ENCODE results near the gene ZNF830.
A peak's percentile ranks its signal among the peaks of the same experiment; 100 is the strongest.

The ZNF830 gene

GRCh38 chr17:34980353-34980680 is 19.0 kb downstream of the ZNF830 start, which contains the start of gene LIG3:
LIG3 (plus strand) TSS chr17:34980512; CDS start chr17:34983006, 2,494 bp downstream.
- DNase-seq (ENCODE audit: low read depth): peak; percentile 96
- TF ChIP-seq CTCF (IDR thresholded peaks at IDR 0.05; ENCODE audit: insufficient read depth, low read depth, low read length, missing control alignments): no peak
- H3K4me3 ChIP-seq (ENCODE audit: low read depth, low read length): peak within 1 kb of the TSS; percentile 93

- DNase-seq (ENCODE audit: low read depth): peak; percentile 91
- TF ChIP-seq CTCF (IDR thresholded peaks at IDR 0.05; ENCODE audit: insufficient read depth, low read depth, low read length, missing control alignments): peak; percentile 54
- H3K4me3 ChIP-seq (ENCODE audit: low read depth, low read length): peak overlapping the region; percentile 93
Observed at GRCh38 chr17:34980681-34981537, 19.6 kb downstream of the ZNF830 start.

- DNase-seq (ENCODE audit: low read depth): no peak
- peak overlapping the region; percentile 93 for H3K4me3 ChIP-seq (ENCODE audit: low read depth, low read length)
Observed at GRCh38 chr17:34981538-34982241, 20.4 kb downstream of the ZNF830 start.

GRCh38 chr17:34987232-34987631 is 25.9 kb downstream of the ZNF830 start:
- H3K4me3 ChIP-seq (ENCODE audit: low read depth, low read length): no peak overlapping the region
- no peak for DNase-seq (ENCODE audit: low read depth)
- TF ChIP-seq CTCF (IDR thresholded peaks at IDR 0.05; ENCODE audit: insufficient read depth, low read depth, low read length, missing control alignments): no peak

More at GRCh38 chr17:34981538-34982241, 20.4 kb downstream of the ZNF830 start:
- no peak for TF ChIP-seq CTCF (IDR thresholded peaks at IDR 0.05; ENCODE audit: insufficient read depth, low read depth, low read length, missing control alignments)

GRCh38 chr17:34988644-34989043 is 27.3 kb downstream of the ZNF830 start:
- no peak for TF ChIP-seq CTCF (IDR thresholded peaks at IDR 0.05; ENCODE audit: insufficient read depth, low read depth, low read length, missing control alignments)
- DNase-seq (ENCODE audit: low read depth): no peak
- H3K4me3 ChIP-seq (ENCODE audit: low read depth, low read length): no peak overlapping the region

- no peak for TF ChIP-seq CTCF (IDR thresholded peaks at IDR 0.05; ENCODE audit: insufficient read depth, low read depth, low read length, missing control alignments)
- DNase-seq (ENCODE audit: low read depth): no peak
Observed at GRCh38 chr17:34989473-34989872, 28.1 kb downstream of the ZNF830 start.

More at GRCh38 chr17:34989473-34989872, 28.1 kb downstream of the ZNF830 start:
- no peak overlapping the region for H3K4me3 ChIP-seq (ENCODE audit: low read depth, low read length)
